Type B pancreatic cell (in vitro differentiated cells): ENCODE measurements around the gene ZNF439. TPM values are rescaled to one million over a fixed set of nuclear protein-coding genes. Genes with fewer than 3 reads are reported as not detected.

Source experiments
- DNase-seq: peaks from one replicate; pipeline ENCODE4 v3.0.0; 2021; ENCODE audit warnings: mixed read lengths; ENCODE audit not compliant: unreplicated experiment; ENCODE audit errors: extremely low spot score
- H3K27ac Mint-ChIP-seq: 2 replicates; pipeline ENCODE4 v1.8.0; 2021; ENCODE audit warnings: mild to moderate bottlenecking, mixed read lengths
- H3K27me3 Mint-ChIP-seq: 2 replicates; pipeline ENCODE4 v1.8.0; 2021; ENCODE audit warnings: mixed read lengths
- H3K36me3 Mint-ChIP-seq: 2 replicates; pipeline ENCODE4 v1.8.0; 2021; ENCODE audit warnings: mixed read lengths
- H3K4me1 Mint-ChIP-seq: one replicate; pipeline ENCODE4 v1.8.0; 2021; ENCODE audit warnings: mixed read lengths; ENCODE audit not compliant: unreplicated experiment
- H3K4me3 Mint-ChIP-seq: 2 replicates; pipeline ENCODE4 v1.8.0; 2021; ENCODE audit warnings: mild to moderate bottlenecking, mixed read lengths
- H3K9me3 Mint-ChIP-seq: 2 replicates; pipeline ENCODE4 v1.8.0; 2021; ENCODE audit warnings: mixed read lengths
- long read RNA-seq: library from polyadenylated mRNA; unstranded; transcript quantifications from one replicate; pipeline ENCODE4 v2.0.0, GENCODE V29; 2020
- total RNA-seq: library from RNA; stranded (reverse); gene quantifications from 2 replicates; pipeline ENCODE4 v1.2.1, GENCODE V29; 2021; ENCODE audit warnings: low replicate concordance
- TF ChIP-seq, protein P1 (sequence below): fragments of 200-600 bp; sonication (generic); conservative IDR thresholded peaks from 2 replicates; pipeline ENCODE4 v1.5.0; 2021; ENCODE audit warnings: antibody characterized with exemption, mild to moderate bottlenecking

Gene ZNF439
- total RNA-seq, result 2.1 and 2.5 TPM in 2 replicates
- long read RNA-seq, partial matches to known transcripts, result 0 of 6 reads
- long read RNA-seq, other reads (novel, unspliced or antisense), result 6 of 6 reads

- TF ChIP-seq, protein P1, sequence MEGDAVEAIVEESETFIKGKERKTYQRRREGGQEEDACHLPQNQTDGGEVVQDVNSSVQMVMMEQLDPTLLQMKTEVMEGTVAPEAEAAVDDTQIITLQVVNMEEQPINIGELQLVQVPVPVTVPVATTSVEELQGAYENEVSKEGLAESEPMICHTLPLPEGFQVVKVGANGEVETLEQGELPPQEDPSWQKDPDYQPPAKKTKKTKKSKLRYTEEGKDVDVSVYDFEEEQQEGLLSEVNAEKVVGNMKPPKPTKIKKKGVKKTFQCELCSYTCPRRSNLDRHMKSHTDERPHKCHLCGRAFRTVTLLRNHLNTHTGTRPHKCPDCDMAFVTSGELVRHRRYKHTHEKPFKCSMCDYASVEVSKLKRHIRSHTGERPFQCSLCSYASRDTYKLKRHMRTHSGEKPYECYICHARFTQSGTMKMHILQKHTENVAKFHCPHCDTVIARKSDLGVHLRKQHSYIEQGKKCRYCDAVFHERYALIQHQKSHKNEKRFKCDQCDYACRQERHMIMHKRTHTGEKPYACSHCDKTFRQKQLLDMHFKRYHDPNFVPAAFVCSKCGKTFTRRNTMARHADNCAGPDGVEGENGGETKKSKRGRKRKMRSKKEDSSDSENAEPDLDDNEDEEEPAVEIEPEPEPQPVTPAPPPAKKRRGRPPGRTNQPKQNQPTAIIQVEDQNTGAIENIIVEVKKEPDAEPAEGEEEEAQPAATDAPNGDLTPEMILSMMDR, result no peak
- H3K36me3 Mint-ChIP-seq, result no peaks in the 10 kb centered on the region
- peaks cover 5% of the 10 kb centered on the region for H3K9me3 Mint-ChIP-seq
- peak; percentile 69 for DNase-seq
- H3K27me3 Mint-ChIP-seq, result no peaks in the 10 kb centered on the region
- H3K4me3 Mint-ChIP-seq, result peak within 1 kb of the TSS; percentile 76
- no peaks in the 10 kb centered on the region for H3K4me1 Mint-ChIP-seq
- H3K27ac Mint-ChIP-seq, result no peak within 1 kb of the TSS
These were observed at the start of gene ZNF439 for GRCh38 chr19:11848594-11849469. TSS of gene ZNF439 (plus strand) at chr19:11848726. CDS start at chr19:11848868, 142 bp downstream.

DNA sequence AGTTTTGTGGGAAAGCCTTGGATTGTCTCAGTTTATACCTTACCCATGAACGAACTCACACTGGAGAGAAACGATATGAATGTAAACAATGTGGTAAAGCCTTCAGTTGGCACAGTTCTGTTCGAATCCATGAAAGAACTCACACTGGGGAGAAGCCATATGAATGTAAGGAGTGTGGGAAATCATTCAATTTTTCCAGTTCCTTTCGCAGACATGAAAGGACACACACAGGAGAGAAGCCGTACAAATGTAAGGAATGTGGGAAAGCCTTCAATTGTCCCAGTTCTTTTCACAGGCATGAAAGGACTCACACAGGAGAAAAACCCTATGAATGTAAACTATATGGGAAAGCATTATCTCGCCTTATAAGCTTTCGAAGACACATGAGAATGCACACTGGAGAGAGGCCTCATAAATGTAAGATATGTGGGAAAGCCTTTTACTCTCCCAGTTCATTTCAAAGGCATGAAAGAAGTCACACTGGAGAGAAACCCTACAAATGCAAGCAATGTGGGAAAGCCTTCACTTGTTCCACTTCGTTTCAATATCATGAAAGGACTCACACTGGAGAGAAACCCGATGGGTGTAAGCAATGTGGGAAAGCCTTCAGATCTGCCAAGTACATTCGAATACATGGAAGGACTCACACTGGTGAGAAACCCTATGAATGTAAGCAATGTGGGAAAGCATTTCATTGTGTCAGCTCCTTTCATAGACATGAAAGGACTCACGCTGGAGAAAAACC lies 42.0 kb upstream of the ZNF439 start:
- no peak overlapping the region for H3K27ac Mint-ChIP-seq
- H3K4me3 Mint-ChIP-seq, result no peak overlapping the region
- TF ChIP-seq, protein P1, result no peak
- no peaks in the 10 kb centered on the region for H3K4me1 Mint-ChIP-seq
- DNase-seq, result no peak
- peaks cover 25% of the 10 kb centered on the region for H3K9me3 Mint-ChIP-seq
- H3K27me3 Mint-ChIP-seq, result no peaks in the 10 kb centered on the region
- peaks cover 50% of the 10 kb centered on the region for H3K36me3 Mint-ChIP-seq

DNA sequence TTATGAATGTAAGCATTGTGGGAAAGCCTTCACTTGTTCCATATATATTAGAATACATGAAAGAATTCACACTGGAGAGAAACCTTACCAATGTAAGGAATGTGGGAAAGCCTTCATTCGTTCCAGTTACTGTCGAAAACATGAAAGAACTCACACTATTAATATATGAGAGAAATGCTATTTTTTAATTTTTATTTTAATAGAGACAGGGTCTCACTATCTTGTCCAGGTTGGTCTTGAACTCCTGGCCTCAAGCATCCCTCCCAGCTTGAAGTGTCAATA lies 41.5 kb upstream of the ZNF439 start:
- Mint-ChIP-seq H3K4me1 (no peaks in the 10 kb centered on the region), H3K9me3 (peaks cover 25% of the 10 kb centered on the region), H3K4me3 (no peak overlapping the region), H3K27ac (no peak overlapping the region), H3K27me3 (no peaks in the 10 kb centered on the region), H3K36me3 (peaks cover 50% of the 10 kb centered on the region)
- TF ChIP-seq, protein P1, result no peak
- no peak for DNase-seq

GRCh38 chr19:11813703-11814028 lies 34.9 kb upstream of the ZNF439 start:
- Mint-ChIP-seq H3K27ac (peak overlapping the region; percentile 87), H3K27me3 (no peaks in the 10 kb centered on the region), H3K4me1 (peaks cover 7% of the 10 kb centered on the region), H3K36me3 (peaks cover 37% of the 10 kb centered on the region), H3K9me3 (peaks cover 5% of the 10 kb centered on the region), H3K4me3 (peak overlapping the region; percentile 93)
- no peak for DNase-seq
- TF ChIP-seq, protein P1, result no peak

DNA sequence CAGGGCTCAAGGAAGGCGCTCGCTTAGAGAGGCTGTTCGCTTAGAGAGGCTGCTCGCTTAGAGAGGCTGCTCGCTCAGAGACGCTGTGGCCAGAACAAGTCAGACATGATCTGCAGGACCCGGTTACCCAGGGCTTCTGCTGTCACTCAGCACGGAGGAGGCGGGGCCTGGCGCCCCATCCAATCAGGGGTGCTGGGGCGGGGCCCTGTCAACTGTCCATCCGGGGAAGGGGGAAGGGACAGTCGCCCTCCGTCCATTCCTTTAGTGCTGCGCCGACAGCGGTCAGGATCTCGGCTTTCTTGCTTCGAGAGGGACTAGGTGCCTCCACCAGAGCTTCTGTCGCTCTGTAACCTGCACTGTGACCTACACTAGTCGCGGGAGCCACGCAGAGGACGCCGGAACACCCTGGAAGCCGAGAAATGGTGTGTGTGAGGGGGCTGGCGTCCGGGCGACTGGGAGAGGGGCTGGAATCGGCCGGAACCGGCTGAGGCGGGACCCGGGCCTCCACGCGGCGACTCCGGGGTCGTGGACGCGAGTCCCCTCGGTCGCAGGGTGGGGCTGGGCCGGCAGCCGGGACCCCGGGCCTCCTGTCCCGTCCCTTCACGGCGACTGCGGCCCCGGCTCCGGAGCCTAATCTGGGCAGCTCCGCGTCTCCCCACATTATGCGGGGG lies 34.4 kb upstream of the ZNF439 start, which contains the start of gene ZNF440:
Gene ZNF440, plus strand, starts transcription at position 245 of the 671 bp plus-strand sequence. Its CDS starts 175 bp downstream, at position 420.
- H3K4me3 Mint-ChIP-seq, result peak within 1 kb of the TSS; percentile 93
- H3K9me3 Mint-ChIP-seq, result peaks cover 5% of the 10 kb centered on the region
- no peaks in the 10 kb centered on the region for H3K27me3 Mint-ChIP-seq
- H3K27ac Mint-ChIP-seq, result peak within 1 kb of the TSS; percentile 87
- peak; percentile 96 for DNase-seq
- peaks cover 35% of the 10 kb centered on the region for H3K36me3 Mint-ChIP-seq
- TF ChIP-seq, protein P1, result no peak
- peaks cover 7% of the 10 kb centered on the region for H3K4me1 Mint-ChIP-seq
